AG08395 (cell line): ENCODE results near the gene TMEM108.

ENCODE experiments used
- DNase-seq: peaks from one replicate; pipeline ENCODE4 v3.0.0; 2012; ENCODE audit warnings: mixed read lengths, low spot score

TMEM108 gene

DNA sequence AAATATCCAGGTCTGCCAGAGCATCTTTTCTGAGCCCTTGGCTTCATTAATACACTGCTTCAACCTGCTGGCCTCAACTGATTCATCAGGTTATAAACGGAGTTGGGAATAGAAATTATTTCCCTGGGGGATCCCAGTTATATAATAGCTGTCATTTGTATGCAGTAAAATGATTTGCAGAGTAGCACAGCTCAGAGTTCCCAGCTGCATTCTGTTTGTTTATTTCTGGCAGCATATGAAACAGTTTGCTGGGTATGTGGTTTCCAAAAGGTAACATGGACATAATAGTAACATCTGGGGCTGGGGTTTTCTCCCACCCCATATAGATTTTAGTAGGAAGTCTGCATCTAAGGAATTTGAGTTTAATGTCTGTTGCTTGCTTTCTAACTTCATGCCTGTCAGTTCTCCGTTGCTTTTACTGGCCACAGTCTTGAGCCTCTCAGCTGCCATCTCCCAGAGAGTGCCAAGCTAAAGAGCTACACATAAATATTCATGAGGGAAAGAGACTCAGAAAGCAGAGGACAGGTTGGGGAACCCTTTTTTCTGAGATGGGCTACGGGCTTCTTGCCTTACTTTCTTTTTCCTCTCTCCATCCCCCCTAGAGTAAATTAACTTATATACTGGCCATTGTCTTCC, 124.6 kb downstream of the TMEM108 start:
- DNase-seq, result no peak

DNA sequence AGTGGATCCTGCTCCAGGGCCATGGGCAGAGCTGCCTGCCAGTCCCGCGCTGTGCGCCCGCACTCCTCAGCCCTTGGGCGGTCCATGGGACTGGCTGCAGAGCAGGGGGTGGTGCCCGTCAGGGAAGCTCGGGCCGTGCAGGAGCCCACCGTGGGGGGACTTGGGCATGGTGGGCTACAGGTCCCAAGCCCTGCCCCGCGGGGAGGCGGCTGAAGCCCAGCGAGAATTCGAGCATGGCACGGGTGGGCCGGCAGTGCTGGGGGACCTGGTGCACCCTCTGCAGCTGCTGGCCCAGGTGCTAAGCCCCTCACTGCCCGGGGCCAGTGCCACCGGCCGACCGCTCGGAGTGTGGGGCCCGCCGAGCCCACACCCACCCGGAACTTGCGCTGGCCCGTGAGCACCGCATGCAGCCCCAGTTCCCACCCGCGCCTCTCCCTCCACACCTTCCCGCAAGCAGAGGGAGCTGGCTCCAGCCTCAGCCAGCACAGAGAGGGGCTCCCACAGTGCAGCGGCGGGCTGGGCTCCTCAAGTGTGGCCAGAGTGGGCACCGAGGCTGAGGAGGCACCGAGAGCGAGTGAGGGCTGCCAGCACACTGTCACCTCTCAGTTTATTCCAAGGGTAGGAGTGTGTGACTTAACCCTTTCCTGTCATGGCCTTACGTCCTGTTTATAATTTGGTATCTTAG, 129.3 kb downstream of the TMEM108 start:
- DNase-seq, result no peak

DNA sequence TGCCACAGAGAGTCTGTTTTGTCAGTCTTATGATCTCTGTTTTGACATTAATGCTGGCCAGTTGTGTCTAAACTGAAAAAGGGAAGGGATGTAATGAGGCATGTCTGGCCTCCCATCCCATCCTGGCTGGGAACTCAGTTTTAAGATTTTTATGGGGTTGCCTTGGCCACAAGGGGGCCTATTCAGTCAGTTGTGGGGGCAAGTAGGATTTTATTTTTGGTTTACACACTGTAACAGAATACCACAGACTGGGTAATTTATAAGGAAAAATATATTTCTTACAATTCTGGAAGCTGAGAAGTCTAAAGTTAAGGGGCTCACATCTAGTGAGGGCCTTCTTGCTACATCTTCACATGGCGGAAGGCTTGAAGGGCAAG, 129.8 kb downstream of the TMEM108 start:
- DNase-seq, result no peak

DNA sequence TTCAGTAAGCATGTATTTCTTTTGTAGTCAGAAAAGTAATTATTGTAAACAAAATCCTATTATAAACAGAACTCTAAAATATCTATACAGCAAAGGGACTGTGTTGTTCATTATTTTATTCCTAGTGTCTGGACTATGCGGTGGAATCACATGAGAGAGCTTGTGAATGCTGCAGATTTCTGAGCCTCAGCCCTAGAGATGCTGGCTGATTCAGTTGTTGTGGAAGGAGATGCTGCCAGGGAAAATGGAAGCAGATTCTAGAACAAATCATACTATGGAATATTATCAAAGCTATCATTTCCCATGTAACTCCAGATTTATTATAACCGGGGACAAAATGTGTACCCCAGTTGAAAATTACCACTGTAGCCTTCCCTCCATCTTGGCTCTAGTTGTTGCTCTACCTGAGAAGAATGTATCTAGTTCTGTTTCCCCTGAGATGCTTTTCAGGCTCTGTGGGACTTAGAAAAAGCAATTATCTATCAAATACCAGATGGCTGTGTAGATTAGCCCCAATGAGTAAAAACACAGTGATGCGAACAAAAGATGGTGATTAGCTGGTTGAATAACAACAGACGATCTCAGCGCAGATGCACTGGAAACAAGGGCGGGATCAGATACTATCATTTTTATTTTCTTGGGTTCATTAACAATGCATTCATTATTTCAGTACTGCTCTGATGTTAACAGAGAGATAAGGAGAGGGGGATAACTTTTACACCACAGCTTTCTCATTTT, 131.3 kb downstream of the TMEM108 start:
- no peak for DNase-seq

DNA sequence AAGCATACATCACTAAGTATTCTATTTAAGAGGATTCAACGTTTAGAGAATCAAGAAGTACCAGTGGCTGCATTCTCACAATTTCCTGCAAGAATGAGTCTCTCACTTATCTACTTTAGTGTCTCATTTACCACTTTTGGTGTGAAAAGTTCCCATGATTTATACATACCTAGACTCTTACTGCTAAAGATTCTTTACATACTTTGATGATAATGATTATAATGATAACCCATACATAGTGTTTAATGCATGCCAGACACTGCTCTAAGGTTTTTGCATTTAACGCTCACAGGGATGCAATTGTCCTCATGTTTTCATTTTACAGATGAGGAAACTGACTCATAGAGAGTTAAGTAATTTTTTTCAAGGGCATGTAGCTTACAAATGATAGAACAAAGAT, 133.6 kb downstream of the TMEM108 start:
- DNase-seq, result no peak

DNA sequence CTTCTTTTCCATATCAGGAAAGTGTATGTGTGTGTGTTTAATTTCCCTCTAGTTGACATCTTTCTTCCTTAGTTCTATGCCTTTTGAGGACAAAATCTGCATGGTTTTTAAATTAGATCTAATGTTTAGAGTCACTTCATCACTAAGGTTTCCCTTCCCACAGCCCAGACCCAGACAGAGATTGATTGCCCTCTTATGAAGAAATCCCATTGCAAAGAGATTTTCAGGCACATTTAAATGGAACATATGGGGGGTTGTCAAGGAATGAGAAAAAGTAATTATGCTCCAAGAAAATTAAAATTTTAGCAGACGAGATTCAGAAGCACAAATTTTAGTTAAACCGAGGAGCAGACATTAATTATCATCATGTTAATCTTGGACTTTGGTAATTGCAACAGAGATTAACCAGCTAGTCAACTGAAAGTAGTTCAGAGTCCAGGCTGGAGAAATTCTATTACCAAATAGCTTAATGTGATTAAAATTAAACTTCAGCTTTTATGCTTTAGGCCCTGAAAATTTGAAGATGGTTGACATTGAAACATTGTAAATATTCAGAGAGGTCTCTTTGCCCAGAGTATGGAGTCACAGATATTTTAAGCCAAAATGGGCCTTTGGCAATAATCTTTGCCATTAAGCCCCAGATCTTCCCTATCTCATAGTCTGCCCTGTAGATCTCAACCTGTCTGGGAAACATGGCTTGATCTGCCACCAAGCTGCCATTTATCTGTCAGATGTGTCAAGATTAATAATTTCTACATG, 143.4 kb downstream of the TMEM108 start:
- no peak for DNase-seq

DNA sequence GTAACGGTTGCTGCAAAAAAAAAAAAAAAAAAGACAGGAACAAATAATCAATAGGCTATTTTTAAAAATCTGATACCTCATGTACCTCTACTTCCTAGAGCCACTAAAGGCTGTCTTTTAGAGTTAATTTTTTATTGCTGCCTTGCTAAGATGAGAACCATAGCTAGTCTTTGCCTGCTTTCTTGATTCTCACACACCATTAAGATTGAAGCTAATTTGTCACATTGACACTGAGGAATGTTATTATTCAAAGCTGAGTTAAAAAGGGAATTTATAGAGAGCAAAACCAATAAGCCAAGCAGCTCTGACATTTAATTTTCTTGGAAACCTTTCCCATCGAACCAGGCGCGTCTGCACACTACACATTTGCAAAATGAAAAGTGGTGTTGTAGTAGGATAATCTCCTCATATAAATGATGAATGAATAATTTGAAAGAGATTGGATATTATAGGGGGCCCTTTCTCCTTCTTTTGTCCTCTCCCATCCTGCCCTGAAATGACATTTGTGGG, 149.7 kb downstream of the TMEM108 start:
- no peak for DNase-seq

DNA sequence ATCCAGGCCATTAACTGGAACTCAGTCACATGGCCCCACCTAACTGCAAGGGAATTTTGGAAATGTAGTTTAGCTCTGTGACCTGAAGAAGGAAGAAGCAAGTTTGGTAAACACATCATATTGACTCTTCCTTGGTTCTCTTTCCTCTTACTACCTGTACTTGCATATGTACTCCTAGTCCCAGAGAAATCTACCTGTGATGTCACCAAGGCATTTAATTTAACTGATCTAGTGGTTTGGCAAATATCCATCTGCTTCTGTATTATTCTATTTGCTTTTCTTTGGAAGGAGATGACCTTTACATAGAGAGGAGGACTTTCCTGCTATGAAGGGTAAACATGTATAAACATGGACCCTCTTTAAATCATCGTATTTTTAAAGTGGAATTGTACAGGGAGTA, 150.8 kb downstream of the TMEM108 start:
- no peak for DNase-seq

DNA sequence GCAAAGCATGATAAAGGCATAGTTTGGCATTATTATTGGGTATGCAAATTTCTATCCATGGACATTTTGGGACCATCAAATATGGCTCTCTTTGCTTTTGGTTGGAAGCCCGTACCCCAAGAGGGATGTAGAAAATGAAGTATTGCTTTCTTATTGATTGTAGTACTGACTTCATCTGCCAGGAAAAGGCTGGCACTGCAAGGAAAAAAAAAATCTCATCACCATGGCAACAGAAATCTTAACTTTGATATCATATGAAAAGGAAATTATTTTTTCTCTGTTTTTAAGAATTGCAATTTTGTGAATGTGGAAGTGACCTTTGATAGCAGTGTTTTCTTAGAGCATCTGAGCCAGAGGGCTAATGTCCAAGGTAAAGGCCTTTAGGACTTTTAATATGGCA, 151.7 kb downstream of the TMEM108 start:
- DNase-seq, result no peak

DNA sequence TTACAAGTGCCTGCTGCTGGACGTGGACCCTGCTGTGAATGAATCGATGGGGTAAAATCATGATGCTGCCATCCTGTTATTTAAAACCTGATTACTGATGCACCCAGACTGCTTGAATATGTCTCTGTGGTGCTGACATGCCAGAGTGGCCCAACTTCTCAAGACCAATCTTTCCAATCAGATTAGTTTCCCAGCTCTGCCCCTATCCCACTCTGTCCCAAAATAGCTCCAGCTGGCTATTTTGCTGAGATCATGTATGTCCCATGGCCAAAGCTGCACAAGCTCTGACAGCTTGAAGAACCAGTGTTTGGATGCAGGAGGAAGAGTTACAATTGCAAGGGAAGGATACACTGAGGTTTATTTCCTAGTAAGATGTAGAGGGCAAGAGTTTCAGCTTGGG, 153.6 kb downstream of the TMEM108 start:
- DNase-seq, result no peak

DNA sequence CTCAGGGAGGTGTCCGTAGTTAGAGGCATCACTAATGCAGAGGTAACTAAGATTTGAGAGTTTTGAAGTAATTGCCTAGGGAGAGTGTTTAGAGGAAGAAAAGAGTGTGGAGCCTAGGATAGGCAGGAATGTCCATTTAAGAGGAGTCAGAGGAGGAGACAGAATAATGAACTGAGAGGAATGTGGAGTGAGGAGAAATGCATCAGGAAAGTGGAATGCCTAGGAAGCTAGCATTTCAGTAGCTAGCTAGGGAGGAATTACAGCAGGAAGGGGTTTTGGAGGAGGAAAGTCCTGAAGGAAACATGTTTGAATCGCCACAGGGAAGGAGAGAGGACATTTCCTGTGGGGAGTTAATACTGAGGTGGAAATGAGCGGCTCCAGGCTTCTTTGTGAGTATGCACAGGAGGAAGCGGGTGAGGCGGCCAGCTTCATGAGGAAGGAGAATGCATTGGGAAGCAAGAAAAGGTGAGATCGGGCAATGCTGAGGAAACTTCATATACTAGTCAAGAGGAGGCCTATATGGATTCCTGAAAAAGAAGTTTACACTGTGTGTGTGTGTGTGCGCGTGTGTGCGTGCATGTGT, 154.3 kb downstream of the TMEM108 start:
- no peak for DNase-seq

DNA sequence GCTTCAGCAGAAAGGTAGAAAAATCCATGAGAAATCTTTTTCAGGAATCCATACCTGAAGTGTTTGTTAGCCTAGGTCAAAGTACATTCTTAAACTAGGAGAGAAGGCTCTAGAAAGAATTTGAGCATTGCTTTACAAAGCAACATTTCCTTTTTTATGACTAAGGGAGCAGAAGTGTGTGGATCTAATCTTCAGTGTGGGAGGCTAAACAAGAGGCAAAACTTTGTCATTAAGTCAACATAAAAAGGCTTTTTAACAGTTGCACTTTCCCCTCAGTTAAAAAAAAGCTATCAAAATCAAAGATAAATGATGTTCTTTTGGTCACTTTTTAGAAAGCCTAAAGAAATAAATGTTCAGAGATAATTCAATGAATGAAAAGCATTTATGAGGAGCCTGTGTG, 154.8 kb downstream of the TMEM108 start:
- DNase-seq, result no peak

DNA sequence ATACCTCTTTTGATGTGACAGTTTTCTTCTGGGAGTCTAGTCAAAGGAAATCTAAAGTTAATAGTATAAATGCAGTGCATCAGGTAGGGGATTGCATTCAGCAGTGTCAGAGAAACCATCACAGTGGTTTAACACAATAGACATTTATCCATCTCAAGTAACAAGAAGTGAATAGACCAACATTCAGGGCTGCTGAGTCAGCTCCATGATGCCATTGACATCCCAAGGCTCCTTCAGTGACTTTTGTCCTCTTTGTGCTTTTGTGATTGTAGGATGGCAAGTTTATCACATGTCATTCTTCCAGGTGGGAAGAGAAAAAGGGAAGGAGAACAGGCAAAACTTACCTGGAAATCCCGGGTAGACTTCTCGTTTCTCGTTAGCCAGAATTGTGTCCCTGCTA, 158.3 kb downstream of the TMEM108 start:
- DNase-seq, result no peak

DNA sequence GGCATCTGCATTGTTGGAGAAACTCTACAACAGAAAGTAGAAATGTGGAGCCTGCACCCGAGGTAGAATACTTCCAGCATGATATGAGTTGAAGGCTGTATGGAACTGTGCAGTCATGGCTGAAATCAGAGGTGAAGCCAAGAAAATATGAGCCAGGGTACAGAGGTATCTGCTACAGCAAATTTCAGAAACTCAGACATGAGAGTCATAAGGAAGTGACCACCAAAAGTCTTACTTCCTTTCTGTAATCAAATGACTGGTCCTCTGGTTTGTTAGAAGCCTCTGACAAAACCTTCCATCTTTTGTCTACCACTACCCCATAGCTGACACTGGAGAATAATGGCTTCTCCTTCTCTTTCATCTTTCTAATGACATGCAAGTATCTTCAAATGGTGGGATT, 159.4 kb downstream of the TMEM108 start:
- no peak for DNase-seq

DNA sequence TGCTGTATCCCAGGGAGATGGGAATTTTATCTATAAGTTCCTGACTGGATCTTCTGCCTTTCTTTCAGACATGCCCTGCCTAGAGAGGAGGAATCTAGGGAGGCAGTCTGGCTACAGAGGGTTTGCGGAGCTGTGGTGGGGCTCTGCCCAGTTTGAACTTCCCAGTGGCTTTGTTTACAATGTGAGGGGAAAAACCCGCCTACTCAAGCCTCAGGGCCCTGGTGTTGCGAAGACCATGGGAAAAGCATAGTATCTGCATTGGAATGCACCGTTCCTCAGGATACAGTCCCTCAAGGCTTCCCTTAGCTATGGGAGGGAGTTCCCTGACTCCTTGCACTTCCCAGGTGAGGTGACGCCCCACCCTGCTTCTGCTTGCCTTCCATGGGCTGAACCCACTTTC, 168.7 kb downstream of the TMEM108 start:
- no peak for DNase-seq

DNA sequence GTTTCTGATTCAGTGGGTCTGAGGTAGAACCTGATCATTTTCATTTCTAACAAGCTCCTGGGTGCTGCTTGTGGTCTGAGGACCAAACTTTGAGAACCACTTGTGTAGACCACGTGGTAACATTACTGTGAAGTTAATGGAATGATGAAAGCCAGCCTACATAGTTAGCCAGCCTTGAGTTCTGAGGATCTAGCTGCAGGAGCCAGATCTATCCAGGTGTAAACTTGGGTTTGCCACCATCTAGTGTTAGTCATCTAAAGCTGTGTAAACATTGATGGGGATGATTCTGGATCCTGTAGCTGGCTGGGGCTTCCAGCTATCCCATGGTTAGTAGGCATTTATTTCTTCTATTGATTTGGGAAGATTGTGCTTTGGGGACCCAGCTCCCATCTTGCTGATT, 170.0 kb downstream of the TMEM108 start:
- DNase-seq, result no peak

DNA sequence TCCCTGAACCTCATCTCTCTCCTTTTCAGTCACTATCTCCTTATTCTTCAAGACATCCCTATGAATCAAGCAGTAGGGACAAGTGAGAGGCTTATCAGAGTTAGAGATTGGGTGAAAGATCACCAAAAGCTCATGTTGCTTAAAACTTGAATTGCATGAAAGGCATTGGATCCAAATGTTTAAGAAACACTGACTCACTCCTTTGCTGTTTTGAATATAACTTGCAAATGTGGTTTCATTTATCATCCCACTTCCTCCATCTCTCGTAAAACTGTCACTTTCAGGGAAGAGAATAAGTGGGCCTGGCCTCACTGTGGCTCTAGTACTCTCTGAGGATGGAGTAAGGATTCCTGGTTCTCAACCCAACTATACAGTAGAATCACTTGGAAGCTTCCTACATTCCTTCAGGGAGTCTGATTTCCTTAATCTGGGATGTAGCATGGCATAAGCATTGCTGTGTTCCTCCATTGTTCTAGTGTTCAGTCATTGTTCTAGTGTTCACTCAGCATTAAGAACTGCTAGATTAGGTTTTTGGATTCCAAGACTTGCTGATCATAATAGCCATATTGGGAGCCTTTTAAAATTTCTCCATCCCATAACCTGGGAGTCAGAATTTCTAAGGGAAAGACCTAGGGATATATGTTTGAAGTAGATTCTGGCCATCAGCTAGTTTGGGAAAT, 171.8 kb downstream of the TMEM108 start:
- no peak for DNase-seq

DNA sequence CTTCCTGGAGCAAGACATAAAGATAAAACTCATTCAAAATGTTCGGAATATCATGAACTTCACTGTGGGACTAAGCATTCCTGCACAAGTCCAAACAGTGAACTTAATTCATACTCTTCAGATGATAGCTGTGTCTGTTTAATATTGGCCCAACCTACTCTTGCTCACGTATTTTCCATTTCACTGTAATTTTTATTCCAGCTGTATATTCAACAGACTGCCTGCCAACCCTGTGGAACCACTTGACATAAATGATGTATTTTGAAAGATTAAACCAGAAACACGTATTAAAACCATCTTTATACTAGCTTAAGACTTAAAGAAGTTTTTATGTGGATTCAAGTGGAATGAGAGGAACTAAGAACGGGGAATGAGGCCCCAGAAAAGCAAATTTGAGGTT, 172.5 kb downstream of the TMEM108 start:
- DNase-seq, result no peak

DNA sequence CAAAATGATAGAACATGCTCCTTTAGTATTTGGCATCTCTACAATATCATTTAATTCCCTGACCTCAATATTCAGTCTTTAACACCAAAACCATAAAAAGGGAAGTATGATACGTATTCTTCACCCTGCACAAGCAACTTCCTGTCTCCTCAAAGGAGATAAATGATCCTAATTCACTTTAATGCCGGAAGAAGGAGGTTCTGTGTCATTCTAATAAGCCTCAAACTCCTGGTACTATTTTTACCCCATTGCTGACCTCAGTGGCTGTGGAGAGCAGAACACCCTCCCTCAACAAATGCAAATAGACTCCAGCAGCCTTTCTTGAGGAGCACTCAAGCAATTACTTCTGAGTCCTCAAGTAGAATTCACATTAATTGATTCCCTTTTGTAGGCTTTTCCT, 173.3 kb downstream of the TMEM108 start:
- no peak for DNase-seq

DNA sequence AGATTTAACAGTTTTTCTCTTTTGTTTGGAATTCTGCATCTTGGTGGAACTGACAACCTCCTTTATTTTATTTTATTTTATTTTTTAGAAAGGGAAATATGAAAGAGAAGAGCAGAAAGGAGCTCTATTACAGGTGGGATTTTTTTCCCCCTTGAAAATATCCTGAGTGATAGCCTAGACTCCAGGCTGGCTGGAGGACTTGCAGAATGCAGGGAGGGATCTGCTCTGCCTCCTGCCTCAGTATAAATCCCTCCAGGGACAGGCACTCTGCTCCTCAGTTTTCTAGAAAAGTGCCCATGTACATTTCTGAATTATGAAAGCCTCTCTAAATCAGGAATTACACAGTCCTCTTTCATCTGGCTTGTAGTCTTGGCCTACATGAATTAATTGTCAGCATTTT, 173.7 kb downstream of the TMEM108 start:
- no peak for DNase-seq

DNA sequence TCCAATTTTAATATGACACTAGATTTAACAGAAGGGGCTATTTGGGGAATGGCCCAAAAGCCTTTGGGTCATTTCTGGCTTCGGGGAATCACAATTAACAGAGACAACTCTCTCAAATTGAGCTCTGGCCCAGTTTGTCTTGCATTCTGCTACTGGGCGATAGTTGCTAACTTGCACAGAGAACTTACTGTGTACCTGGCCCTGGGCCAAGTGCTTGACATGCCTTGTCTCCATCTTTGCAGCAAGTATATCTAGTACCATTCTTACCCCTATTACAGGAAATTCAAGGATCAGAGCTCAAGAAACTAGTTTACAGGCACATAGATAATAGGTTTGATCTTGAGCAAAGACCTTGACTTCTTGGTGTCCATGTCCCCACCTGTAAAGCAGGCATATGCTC, 175.7 kb downstream of the TMEM108 start:
- no peak for DNase-seq

DNA sequence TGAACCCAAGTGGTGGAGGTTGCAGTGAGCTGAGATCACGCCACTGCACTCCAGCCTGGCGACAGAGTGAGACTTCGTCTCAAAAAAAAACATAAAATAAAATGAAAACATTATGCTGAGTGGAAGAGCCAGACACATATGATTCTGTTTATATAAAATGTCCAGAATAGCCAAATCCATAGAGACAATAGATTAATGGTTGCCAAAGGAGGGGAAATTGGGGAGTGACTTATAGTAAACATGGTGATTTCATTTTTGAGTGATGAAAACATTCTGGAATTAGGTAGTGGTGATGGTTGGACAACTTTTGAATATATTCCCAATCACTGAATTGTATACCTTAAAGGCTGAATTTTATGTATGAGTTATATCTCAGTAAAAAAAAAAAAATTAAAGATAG, 189.6 kb downstream of the TMEM108 start:
- DNase-seq, result no peak
